G401.6 (cell line): ENCODE measurements around the gene PRRC2B.
"Not testable (repeated sequence)": the region's sequence is repeated elsewhere in the genome, so short reads cannot be mapped to it uniquely, and the experiment has no call there.

ENCODE experiments used
- FAIRE-seq: peaks from 2 replicates; lab custom pipeline; 2012; peaks lifted over from hg19 to GRCh38; lab: Jason Lieb, UNC

PRRC2B gene

DNA sequence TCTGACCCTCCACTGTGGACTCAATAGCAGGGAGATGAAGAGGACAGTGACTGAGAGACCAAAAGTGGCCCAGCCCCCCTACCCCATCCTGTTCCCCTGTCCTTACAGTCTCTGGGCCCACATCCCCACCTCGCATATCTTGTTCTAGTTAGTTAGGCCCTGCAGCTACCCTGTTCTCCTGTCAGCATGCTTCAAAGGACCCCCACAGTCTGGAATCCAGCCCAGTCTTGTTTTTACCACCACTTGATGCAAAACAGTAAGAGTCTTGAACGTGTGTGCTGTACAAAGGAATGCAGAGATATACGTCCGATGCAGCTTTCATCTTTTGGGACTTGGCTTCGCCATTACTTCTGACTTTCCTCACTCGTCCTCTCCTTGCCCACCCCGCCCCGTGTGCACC lies 96.6 kb downstream of the PRRC2B start:
- FAIRE-seq = no peak

DNA sequence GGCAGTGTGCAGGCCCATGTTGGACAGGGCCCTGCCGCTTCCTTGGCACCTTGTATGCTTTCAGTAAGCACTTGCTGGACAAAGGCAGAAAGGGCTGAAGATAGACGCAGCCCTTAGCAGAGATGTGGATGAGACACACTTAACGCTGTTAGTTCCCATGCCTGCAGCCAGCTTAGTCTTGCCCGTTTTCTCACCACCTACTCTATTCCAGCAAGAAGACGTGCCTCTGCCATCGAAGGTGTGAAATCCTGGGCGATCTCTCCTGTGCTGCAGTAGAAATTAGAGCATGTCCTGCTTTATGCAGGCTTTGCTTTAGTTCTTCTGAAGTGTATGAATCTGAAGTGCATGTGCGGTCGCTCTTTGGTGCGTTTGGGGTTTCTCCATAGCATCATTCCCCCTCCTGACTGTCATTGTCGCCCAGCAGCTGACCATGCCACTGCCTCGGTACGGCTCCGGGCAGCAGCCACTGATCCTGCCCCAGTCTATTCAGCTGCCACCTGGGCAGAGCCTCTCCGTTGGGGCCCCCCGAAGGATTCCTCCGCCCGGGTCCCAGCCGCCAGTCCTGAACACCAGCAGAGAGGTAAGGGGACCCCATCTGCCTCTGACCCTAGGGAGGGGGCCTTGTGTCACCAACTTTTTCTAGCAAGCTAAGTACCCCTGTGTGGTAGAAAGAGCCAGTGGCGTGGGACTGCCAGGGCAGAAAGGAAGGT lies 97.3 kb downstream of the PRRC2B start:
- no peak for FAIRE-seq

- no peak for FAIRE-seq
Measured at GRCh38 chr9:131492070-131492469, 98.2 kb downstream of the PRRC2B start.

GRCh38 chr9:131494296-131494870 lies 100.5 kb downstream of the PRRC2B start:
- no peak for FAIRE-seq

GRCh38 chr9:131495785-131496184 lies 101.9 kb downstream of the PRRC2B start:
- FAIRE-seq = no peak

GRCh38 chr9:131496844-131497405 lies 103.0 kb downstream of the PRRC2B start:
- no peak for FAIRE-seq

DNA sequence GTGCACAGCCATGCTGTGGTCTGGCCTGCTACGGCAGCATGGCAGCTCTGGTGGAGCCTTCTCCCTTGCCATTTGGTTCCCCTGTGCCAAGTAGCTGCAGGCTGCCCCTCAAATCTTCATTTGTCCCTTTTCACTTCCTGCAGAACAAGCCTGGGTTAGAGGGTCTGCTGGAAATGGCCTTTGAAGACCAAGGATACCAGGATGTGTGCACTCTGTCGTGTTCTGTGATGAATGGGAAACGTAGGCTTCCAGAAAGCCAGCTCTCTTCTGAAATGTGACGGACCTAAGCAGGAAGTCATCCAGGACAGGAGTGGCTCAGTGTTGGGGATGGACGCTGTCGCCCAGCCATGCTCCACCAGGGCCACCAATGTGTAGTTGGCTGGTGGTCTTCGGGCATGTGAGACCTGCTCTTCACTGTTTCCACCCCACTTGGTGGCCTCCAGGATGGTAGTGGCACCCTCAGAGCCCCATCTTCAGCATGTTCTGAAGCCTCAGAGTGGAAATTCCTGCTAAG lies 105.4 kb downstream of the PRRC2B start:
- no peak for FAIRE-seq

- no peak for FAIRE-seq
Measured at GRCh38 chr9:131500377-131500776, 106.5 kb downstream of the PRRC2B start.

DNA sequence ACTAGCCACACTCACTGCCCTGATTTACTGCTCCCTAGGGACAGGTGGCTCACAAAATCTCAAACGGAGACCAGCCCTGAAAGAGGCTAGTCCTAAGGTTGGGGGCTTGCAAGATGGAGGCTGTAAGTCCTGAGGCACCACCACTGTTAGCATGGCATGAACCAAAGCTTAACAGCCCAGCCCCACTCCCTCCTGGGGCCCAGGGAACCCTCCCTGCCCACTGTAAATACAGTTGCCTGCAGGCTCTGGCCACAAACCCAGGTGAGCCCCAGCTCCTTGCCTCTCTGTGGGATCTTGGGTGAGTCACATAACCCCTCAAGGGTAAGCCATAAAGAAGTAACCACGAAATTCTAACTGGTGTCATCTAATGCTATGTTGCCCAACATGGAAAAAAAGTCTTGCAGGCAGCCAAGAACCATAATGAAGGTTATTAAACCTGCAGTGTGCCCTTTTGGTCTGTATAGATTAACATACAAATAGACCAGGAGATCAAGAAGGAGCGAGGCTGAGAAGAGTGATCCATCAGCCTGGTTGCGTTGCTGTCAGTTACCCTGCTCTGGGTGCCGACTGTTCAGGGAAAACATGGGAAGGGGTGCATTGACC lies 107.2 kb downstream of the PRRC2B start:
- no peak for FAIRE-seq

- FAIRE-seq = no peak
Measured at GRCh38 chr9:131502781-131503625, 109.1 kb downstream of the PRRC2B start, which contains the start of gene POMT1. POMT1 (plus strand) TSS chr9:131502918; CDS start chr9:131504219, 1,301 bp downstream.

GRCh38 chr9:131503626-131504465 lies 110.0 kb downstream of the PRRC2B start:
- no peak for FAIRE-seq

GRCh38 chr9:131505012-131505411 lies 111.1 kb downstream of the PRRC2B start:
- FAIRE-seq = no peak

- no peak for FAIRE-seq
Measured at GRCh38 chr9:131511416-131511815, 117.5 kb downstream of the PRRC2B start.

GRCh38 chr9:131511880-131512279 lies 118.0 kb downstream of the PRRC2B start:
- no peak for FAIRE-seq

GRCh38 chr9:131513177-131513576 lies 119.3 kb downstream of the PRRC2B start:
- no peak for FAIRE-seq

DNA sequence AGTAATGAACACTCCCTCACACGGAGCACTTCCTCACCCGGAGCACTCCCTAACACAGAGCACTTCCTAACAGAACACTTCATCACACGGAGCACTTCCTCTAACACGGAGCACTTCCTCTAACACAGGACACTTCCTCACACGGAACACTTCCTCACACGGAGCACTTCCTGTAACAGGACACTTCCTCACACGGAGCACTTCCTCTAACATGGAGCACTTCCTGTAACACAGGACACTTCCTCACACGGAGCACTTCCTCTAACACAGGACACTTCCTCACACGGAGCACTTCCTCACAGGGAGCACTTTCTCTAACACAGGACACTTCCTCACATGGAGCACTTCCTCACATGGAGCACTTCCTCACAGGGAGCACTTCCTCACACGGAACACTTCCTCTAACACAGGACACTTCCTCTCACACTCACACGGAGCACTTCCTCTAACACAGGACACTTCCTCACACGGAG lies 121.7 kb downstream of the PRRC2B start:
- FAIRE-seq = not testable (repeated sequence)

- no peak for FAIRE-seq
Measured at GRCh38 chr9:131516100-131516499, 122.2 kb downstream of the PRRC2B start.

DNA sequence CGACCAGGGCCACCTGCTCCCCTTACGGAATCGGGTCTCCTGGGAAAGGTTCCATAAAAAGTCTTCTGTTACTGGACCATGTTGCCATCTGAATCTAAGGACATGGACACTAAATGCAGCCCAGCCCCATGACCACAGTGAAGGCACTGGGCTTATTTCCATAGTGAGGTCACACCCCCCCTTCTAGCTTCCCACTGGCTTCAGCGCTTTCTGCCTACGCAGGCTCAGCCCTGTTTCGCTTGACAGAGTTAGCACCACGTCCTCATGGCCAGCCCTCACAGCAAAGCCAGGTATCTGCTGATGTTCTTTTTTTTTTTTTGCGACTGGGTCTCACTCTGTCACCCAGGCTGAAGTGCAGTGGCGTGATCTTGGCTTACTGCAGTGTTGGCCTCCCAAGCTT lies 123.0 kb downstream of the PRRC2B start:
- FAIRE-seq = no peak

DNA sequence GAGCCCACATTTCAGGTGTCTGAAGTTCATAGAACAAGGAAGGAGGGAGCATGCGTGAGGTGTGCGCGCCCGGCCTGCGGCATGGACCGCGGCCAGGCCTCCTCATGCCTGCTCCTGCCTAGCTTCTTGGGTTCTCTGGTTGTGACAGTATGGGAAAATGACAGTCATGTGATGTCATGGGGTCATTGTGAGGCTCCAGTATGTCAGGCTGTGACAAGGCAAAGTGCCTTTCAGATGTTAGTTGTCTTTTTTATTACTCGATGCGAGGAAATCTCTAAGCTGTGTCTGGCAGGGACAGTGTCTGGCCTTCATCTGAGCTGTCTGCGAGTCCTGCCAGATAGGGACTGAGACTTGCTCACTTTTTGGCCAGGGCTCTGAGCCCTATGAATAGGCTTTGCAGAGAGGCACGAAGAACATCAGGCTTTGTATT lies 123.9 kb downstream of the PRRC2B start:
- FAIRE-seq = no peak

- no peak for FAIRE-seq
Measured at GRCh38 chr9:131518553-131518952, 124.7 kb downstream of the PRRC2B start.

- FAIRE-seq = no peak
Measured at GRCh38 chr9:131520503-131520902, 126.6 kb downstream of the PRRC2B start.
